Nephron (organoid): Measurements from ENCODE around the gene WLS.

Experiments
- H3K27ac Mint-ChIP-seq, 3 experiments: 2 replicates each; pipeline ENCODE4 v1.8.0; 2020; ENCODE audit warnings: mixed read lengths in 3 of 3, mild to moderate bottlenecking in 2 of 3, moderate library complexity in 1 of 3
- H3K27me3 Mint-ChIP-seq: 2 replicates; pipeline ENCODE4 v1.8.0; 2021; ENCODE audit warnings: low read depth, mild to moderate bottlenecking, moderate library complexity, mixed read lengths
- H3K36me3 Mint-ChIP-seq: 2 replicates; pipeline ENCODE4 v1.8.0; 2020; ENCODE audit warnings: low read depth, mixed read lengths
- H3K4me1 Mint-ChIP-seq: 2 replicates; pipeline ENCODE4 v1.8.0; 2020; ENCODE audit warnings: mixed read lengths
- H3K4me3 Mint-ChIP-seq, 3 experiments: 2 replicates each; pipeline ENCODE4 v1.8.0; 2020; ENCODE audit warnings: mild to moderate bottlenecking in 3 of 3, mixed read lengths in 3 of 3, moderate library complexity in 2 of 3
- H3K9me3 Mint-ChIP-seq: 2 replicates; pipeline ENCODE4 v1.8.0; 2020; ENCODE audit warnings: mixed read lengths
- CTCF ChIP-seq, 3 experiments: fragments of 200-600 bp; sonication (generic); IDR thresholded peaks; one replicate each; pipeline ENCODE4 v1.5.0; 2021; ENCODE audit warnings: antibody characterized with exemption in 3 of 3; ENCODE audit not compliant: unreplicated experiment in 3 of 3

The WLS gene

DNA sequence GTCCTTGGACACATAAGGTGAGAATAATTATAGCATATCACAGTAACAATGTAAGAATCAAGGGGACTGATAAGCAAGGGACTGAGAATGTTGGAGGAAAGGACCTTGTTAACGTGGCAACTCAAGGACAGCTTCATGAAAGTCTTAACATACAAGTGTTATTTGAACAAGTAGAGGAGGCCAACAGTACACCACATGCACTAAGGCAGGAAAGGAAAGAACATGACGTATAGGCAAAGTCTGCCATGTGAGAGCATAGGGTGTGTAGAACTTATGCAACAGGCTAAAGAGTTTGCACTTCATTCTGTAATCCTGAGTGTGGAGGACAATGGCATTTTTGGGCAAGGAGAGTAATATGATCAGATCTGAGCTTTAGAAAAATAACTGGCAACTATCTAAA, 148.6 kb downstream of the WLS start:
- Mint-ChIP-seq H3K27me3 (no peaks in the 10 kb centered on the region), H3K9me3 (peaks cover 3% of the 10 kb centered on the region), H3K27ac (no peak overlapping the region), H3K4me1 (no peaks in the 10 kb centered on the region), H3K36me3 (no peaks in the 10 kb centered on the region), H3K4me3 (no peak overlapping the region)
- no peak for TF ChIP-seq CTCF (IDR thresholded peaks at IDR 0.05; ENCODE audit: unreplicated experiment in 3 of 3)

DNA sequence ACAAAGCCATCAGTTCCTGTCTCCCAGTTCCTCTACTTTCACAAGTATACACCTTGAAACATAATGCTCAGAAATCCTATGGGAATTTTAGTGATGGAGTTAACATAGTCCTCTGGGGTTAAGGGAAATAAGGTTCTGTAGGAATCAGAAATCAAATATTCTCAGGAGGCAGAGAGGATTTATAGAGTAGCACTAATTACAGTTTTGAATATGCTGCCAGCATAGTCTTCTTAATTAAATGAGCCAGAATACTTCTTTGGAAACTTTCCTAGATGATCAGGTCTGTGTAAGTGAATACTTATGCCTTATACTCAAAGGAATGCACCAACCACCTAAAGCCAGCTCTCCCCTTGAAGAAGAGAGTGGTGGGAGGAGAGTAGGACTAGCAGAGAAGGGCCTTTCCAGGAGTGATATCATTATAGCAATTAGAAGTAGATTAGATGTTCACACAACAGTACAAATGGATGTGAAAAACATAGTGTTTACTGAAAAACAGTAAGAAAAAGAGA, 150.5 kb downstream of the WLS start:
- TF ChIP-seq CTCF (IDR thresholded peaks at IDR 0.05; ENCODE audit: unreplicated experiment in 3 of 3): no peak
- no peaks in the 10 kb centered on the region for H3K27me3 Mint-ChIP-seq
- H3K27ac Mint-ChIP-seq: no peak overlapping the region
- H3K36me3 Mint-ChIP-seq: no peaks in the 10 kb centered on the region
- peaks cover 2% of the 10 kb centered on the region for H3K9me3 Mint-ChIP-seq
- H3K4me3 Mint-ChIP-seq: no peak overlapping the region
- no peaks in the 10 kb centered on the region for H3K4me1 Mint-ChIP-seq

GRCh38 chr1:68078647-68079046, 153.7 kb downstream of the WLS start:
- Mint-ChIP-seq H3K36me3 (no peaks in the 10 kb centered on the region), H3K27me3 (no peaks in the 10 kb centered on the region), H3K9me3 (peaks cover 10% of the 10 kb centered on the region), H3K4me1 (no peaks in the 10 kb centered on the region), H3K4me3 (no peak overlapping the region), H3K27ac (no peak overlapping the region)
- TF ChIP-seq CTCF (IDR thresholded peaks at IDR 0.05; ENCODE audit: unreplicated experiment in 3 of 3): no peak
